Measurements from ENCODE around the gene EEA1.

EEA1 gene

DNA sequence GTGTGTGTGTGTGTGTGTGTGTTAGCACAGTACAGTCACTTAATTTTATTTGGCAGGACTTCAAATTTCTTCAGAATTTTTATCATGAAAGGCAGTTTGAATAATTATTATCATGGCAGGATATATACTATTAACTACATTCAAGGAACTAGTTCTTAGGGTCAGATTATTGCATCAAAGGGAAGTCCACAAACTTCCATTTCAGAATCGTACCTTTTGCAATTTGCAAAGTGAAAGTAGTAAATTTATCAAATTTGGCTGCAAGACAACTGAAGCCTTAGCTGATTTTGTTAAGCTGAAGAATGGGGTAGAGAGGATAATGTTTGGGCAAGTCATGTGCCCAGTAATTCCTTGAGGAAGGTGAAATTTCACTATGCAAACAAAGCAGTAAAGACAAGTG, 158.1 kb downstream of the EEA1 start:
- no peak overlapping the region for H3K4me3 ChIP-seq (ENCODE audit: low read depth, low read length)
- TF ChIP-seq, protein P1, sequence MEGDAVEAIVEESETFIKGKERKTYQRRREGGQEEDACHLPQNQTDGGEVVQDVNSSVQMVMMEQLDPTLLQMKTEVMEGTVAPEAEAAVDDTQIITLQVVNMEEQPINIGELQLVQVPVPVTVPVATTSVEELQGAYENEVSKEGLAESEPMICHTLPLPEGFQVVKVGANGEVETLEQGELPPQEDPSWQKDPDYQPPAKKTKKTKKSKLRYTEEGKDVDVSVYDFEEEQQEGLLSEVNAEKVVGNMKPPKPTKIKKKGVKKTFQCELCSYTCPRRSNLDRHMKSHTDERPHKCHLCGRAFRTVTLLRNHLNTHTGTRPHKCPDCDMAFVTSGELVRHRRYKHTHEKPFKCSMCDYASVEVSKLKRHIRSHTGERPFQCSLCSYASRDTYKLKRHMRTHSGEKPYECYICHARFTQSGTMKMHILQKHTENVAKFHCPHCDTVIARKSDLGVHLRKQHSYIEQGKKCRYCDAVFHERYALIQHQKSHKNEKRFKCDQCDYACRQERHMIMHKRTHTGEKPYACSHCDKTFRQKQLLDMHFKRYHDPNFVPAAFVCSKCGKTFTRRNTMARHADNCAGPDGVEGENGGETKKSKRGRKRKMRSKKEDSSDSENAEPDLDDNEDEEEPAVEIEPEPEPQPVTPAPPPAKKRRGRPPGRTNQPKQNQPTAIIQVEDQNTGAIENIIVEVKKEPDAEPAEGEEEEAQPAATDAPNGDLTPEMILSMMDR (IDR thresholded peaks at IDR 0.05; ENCODE audit: low read depth, low read length), result no peak

DNA sequence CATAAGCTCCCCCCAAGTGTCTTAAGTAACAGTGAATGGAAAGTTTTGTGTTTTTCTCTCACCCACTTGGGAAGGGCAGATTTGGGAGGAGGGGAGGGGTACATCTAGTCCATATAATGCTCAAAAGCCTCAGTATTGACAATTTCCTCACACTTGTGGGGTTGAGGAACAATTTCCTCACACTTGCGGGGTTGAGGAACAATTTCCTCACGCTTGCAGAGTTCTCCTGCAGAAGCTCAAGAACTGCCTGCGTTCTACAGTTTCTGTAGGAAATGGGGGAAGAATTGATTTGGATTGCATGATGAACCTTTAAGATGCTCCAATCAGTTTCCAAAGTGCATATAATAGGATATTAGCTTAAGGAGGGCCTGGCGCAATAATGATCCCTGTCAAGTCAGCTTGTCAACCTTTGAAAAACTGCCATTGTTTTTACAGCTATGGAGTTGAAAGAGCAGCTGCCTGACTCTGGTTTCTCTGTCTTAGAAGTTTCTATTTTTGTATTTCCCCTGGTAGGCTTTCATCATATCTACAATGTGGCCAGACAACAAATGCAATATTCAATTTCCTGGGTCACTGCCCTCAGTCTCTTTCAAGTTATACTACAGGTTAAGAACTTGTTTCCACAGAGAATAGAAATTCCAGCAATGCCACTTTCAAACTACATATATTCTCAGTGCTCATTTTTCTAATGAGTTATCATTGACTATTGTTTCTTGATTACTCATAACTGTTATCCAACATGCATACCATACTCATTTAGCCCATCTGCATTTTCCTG, 159.8 kb downstream of the EEA1 start:
- TF ChIP-seq, protein P1 (IDR thresholded peaks at IDR 0.05; ENCODE audit: low read depth, low read length), result no peak
- H3K4me3 ChIP-seq (ENCODE audit: low read depth, low read length), result no peak overlapping the region

DNA sequence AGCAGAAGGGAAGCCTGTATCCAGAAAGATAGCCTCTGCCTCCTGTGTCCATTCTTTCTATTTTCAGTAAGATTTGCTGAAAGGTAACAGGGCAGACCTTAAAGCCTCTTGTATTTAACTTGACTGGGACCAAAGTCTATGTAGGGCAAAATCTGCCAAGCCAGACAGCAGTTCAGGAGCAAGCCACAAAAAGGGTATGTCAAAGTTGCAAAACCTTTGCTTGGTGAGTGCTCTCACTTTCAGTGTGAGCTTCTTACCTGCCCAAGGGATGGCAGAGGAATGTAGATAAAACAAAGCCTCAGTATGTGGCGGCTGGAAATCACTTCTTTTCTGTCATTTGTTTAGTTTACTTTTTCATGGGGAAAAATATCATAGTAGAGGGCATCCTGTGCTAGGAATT, 163.2 kb downstream of the EEA1 start:
- H3K4me3 ChIP-seq (ENCODE audit: low read depth, low read length), result no peak overlapping the region
- TF ChIP-seq, protein P1 (IDR thresholded peaks at IDR 0.05; ENCODE audit: low read depth, low read length), result no peak

DNA sequence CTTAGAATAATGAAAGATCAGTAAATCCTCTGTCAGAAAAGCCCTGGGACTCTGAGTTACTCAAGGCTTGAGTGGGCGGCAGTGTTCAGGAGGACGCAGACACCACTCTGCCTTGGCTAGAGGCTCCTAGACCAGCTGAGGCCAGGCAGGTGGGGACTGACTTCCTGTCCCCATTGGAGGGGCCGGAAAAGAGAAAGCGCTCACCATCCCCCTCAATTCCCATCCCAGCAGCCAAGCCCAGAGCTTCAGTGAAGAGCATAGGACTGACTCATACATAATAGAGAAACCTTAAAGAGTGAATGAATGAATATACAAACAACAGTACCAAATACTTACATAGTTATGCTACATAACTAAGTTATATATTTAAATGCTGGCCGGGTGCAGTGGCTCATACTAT, 164.3 kb downstream of the EEA1 start:
- TF ChIP-seq, protein P1 (IDR thresholded peaks at IDR 0.05; ENCODE audit: low read depth, low read length), result no peak
- H3K4me3 ChIP-seq (ENCODE audit: low read depth, low read length), result no peak overlapping the region

DNA sequence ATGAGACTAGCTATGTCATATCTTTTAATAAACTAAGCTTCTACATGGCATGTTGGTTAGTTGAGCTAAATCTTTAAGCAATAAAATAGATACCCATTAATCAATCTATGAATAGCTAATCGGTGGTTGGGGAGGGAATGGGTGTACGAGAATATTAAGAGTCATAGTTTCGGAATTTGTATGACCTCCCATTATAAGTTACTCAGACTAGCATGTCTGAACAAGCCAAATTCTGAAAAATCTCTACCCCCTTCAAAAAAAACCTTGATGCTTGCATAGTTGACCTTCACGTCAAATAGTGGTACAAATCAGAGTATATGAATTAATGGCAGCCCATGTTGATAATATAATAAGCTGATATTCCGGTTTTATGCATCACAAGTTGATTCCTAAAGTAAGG, 166.3 kb downstream of the EEA1 start:
- no peak overlapping the region for H3K4me3 ChIP-seq (ENCODE audit: low read depth, low read length)
- TF ChIP-seq, protein P1 (IDR thresholded peaks at IDR 0.05; ENCODE audit: low read depth, low read length), result no peak

DNA sequence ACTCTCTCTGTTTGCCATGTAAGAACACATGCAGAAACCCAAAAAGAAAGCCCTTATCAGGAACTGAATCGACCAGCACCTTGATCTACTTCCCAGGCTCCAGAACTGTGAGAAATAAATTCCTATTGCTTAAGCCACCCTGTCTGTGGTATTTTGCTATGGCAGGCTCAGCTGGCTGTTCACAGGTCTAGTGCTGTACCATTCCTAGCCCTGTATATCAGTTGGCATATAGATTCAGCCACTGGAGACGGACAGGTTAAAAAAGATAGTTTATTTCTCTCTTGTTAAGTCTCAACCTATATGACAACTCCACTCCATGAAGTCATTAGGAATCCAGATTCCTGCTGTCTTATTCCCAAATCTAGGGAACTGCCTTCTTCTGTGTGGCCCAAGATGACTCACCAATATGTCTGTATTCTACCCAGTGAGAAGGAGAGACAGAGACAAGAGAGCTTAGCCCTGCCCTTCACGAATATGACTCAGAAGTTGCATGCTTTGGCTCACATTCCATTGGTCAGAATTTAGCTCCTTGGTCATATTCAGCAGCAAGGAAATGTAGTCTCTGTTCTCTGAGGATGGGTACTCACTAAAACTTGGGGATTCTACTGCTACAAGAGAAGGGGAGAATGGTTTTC, 169.3 kb downstream of the EEA1 start:
- TF ChIP-seq, protein P1 (IDR thresholded peaks at IDR 0.05; ENCODE audit: low read depth, low read length), result no peak
- H3K4me3 ChIP-seq (ENCODE audit: low read depth, low read length), result no peak overlapping the region

DNA sequence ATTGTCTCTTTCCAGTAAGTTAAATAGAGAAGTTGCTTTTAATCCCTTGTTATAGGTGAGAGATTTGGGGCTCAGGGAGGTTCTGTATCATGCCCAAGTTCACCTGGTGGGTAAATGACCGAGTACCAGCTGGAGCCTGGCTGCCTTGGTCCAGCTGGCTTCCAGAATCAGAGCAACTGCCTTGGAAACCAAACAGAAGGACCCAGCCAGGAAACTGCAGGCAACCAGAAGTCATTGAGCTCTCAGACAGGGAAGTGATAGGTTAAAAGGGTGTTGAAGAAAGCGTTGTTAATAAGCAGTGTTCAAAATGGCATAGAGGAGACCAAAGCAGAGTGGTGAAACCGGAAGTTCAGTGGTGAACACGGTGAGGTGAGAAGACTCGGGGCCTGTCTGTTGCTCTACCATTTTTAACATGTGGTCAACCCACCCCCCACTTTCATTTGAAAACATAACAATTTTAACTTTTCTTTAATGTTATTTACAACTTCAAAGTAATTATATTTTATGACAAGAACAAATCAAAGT, 171.4 kb downstream of the EEA1 start:
- H3K4me3 ChIP-seq (ENCODE audit: low read depth, low read length), result no peak overlapping the region
- TF ChIP-seq, protein P1 (IDR thresholded peaks at IDR 0.05; ENCODE audit: low read depth, low read length), result no peak
